ENCODE measurements around the gene TMC4. TPM values are rescaled to one million over a fixed set of nuclear protein-coding genes. Genes with fewer than 3 reads are reported as not detected.
A peak's percentile ranks its signal among the peaks of the same experiment; 100 is the strongest.

The TMC4 gene
- total RNA-seq, 1 experiment from 2014 or later, result 1.9 TPM

DNA sequence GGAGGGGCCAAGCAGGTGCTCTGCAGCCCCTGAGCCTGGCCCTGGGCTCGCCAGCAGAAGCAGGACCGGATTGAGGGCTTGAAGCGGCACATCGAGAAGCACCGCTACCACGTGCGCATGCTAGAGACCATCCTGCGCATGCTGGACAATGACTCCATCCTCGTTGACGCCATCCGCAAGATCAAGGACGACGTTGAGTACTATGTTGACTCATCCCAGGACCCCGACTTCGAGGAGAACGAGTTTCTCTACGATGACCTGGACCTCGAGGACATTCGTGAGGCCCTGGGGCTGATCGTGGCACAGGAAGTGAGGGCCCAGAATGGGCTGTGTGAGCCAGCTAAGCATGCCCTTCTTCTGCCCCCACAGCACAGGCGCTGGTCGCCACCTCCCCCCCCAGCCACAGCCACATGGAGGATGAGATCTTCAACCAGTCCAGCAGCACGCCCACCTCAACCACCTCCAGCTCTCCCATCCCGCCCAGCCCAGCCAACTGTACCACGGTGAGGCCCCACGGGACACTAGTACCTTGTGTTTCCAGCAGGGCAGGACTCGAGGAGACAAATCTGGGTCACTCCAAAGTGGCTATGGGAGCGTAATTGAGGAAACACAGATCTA, 27.3 kb downstream of the TMC4 start:
- H3K27me3 ChIP-seq (ENCODE audit: control insufficient read depth, insufficient read depth, low read length), result no peaks in the 10 kb centered on the region
- H3K36me3 ChIP-seq (replicated peaks; ENCODE audit: control insufficient read depth, insufficient read depth, low read length), result peaks cover 69% of the 10 kb centered on the region
- H3K4me3 ChIP-seq (ENCODE audit: insufficient read depth, low read depth, low read length), result no peak overlapping the region
- DNase-seq, result no peak

DNA sequence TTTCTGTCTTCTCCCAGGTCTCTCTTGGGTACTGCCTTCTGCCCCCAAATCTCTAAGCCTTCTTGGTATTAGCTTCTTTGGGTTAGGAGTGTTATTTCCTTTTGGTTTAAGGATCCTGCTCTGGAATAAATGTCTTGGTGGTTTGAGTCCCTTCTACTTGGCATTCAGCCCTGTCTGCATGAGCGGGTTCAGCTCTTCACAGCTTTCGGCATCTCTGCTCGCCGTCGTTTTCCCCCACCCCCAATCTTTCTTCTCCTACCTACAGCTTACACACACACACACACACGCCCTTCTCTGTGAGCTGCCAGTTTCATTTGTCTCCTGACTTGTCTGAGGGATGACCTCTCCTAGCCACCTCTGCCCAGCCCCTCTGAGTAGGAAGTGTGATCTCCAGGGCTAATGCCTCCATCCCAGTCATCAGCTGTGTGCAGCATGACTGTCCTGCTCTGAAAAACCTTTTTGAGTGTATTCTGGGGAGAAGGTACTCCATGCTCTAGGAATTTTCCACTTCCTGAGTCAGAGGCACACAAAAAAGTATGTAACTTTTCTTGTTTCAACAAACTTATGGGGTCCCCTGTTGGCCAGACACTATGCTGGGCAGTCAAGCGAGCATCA, 30.7 kb downstream of the TMC4 start:
- DNase-seq, result no peak
- Histone ChIP-seq H3K4me3 (ENCODE audit: insufficient read depth, low read depth, low read length) (no peak overlapping the region), H3K36me3 (replicated peaks; ENCODE audit: control insufficient read depth, insufficient read depth, low read length) (peaks cover 49% of the 10 kb centered on the region), H3K27me3 (ENCODE audit: control insufficient read depth, insufficient read depth, low read length) (no peaks in the 10 kb centered on the region)

DNA sequence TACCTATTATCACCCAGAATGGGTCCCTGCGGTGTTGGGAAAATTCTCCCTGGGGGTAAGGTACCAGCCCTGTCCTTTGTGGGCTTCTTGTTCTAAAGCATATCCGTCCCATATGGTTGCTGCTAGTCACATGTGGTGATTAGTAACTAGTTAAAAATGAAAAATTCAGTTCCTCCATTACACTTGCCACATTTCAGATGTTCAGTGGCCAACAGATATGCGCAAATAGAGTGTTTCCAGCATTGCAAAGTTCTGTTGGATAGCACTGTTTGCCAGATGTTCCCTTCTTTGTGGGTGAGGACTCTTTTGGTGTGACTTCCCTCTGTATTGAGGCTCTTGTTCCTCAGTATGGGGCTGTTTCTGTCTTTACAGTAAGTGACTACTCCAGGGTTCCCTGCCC, 31.6 kb downstream of the TMC4 start:
- H3K4me3 ChIP-seq (ENCODE audit: insufficient read depth, low read depth, low read length), result no peak overlapping the region
- no peaks in the 10 kb centered on the region for H3K27me3 ChIP-seq (ENCODE audit: control insufficient read depth, insufficient read depth, low read length)
- DNase-seq, result no peak
- H3K36me3 ChIP-seq (replicated peaks; ENCODE audit: control insufficient read depth, insufficient read depth, low read length), result peaks cover 39% of the 10 kb centered on the region

DNA sequence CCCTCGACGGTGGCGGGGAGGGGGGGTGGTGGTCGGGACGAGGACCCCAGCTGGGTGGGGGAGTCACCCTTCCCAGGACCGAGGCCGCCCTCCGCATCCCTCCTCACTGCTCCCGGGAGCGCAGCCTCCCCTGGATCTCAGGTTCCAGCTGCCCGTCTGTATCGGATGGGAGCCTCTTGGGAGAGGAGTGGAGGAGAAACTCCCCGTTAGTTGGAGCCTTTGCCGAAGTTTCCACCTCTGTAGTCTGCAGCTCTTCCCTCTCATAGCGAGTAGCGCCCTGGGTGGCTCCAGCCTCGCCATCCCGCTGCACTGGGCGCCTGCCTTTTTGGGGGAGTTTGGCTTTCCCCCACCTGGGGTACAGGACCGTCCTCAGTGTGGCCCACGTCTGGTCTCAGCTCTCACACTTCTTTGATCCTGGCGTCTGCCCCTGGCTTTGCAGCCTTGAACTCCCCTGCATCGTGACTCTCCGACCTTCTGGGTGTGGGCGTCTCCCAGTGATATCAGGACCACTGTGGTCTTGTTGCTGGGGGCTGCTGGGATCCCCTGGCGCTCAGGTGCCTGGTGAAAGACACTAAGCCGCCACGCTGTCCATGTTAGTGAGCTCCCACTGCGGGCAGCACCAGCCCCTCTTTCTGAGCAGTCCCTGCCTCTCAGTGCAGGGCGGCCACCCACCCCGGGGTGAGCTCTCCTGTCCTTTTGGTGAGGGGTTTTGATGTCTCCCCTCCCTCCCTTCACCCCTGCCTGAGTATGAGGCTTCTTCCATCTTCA, 34.3 kb downstream of the TMC4 start:
- no peak for DNase-seq
- Histone ChIP-seq H3K36me3 (replicated peaks; ENCODE audit: control insufficient read depth, insufficient read depth, low read length) (peaks cover 15% of the 10 kb centered on the region), H3K4me3 (ENCODE audit: insufficient read depth, low read depth, low read length) (peak overlapping the region; percentile 86), H3K27me3 (ENCODE audit: control insufficient read depth, insufficient read depth, low read length) (no peaks in the 10 kb centered on the region)

DNA sequence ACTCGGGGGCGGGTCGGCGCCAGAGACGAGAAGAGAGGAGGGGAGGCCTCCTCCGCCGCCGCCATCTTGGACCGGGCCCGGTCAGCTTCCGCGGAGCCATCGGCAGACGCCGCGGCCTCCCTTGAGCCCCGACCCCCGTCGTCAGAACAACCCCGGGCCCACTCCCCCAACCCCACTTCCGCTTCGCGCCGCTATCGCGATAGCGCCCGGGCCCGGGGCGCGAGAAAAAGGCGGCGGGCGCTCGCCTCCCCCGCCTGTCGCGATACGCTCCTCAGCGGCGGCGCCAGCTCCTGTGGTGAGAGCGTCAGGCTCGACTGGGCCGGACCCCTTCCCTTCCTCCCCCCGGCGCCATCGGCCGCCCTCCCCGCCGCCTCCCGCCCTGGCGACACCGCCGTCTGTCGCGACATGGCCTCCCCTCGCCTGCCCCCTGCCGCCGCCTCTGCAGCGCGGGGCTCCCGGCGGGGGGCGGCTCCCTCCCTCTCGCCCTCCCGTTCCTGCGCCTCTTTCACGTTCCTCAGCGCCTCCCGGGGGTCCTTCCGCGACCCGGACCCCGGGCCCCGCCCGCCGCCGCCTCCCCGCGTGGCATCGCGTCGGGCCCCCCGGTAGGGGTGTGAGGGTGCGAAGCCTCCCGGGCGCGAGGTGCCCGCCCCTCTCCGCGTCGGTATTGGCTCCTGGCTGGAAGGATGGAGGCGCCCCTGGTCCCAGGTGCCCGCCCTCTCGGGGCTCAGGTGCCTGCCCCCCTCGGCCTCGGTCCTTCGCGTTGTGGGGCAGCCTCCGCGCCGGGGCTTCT, 35.1 kb downstream of the TMC4 start, which contains the start of gene CNOT3:
Gene CNOT3 (plus strand): TSS at position 64 of the 790 bp plus-strand sequence. CDS start 5,217 bp downstream, outside the sequence.
- DNase-seq, result peak; percentile 89
- Histone ChIP-seq H3K4me3 (ENCODE audit: insufficient read depth, low read depth, low read length) (peak within 1 kb of the TSS; percentile 86), H3K27me3 (ENCODE audit: control insufficient read depth, insufficient read depth, low read length) (no peaks in the 10 kb centered on the region), H3K36me3 (replicated peaks; ENCODE audit: control insufficient read depth, insufficient read depth, low read length) (peaks cover 9% of the 10 kb centered on the region)

DNA sequence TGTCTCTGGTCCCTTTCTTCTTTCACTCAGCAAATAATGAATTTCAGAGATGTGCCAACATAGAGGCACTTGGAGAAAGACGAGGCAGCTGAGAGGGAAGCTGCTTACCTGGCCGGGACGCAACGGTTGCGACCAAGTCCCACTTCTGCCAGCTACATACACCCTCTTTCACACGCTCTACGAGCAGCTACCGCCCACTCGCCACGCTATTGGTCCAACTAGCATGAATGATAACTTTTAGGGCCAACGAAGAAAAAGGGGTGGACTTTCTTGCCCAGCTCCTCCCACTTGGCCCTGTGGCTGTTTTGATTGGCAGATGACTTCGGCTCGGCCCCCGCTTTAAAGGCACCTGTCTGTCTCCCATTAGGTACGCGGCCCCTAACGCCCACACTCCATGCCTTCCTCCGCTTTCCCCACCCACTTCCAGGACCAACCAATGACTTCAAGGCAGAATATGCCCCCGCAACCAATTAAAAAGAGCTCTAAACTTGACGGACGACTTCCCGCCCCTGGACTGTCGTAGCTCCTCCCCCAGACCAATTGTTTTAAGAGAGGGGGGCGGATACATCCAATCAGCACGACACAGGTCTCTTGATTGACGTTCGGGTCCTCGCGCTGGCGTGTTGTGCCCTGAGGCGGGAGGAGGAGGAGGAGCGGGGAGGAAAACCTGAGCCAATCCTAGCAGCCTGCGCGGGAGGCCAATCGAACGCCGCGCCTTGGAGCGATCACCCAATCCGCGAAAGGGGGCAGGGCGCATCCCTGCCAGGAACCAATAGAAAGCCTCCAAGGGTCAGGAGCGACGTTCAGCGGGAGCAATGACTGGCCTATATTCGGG, 35.9 kb downstream of the TMC4 start:
- H3K27me3 ChIP-seq (ENCODE audit: control insufficient read depth, insufficient read depth, low read length), result no peaks in the 10 kb centered on the region
- peak; percentile 99 for DNase-seq
- H3K36me3 ChIP-seq (replicated peaks; ENCODE audit: control insufficient read depth, insufficient read depth, low read length), result peaks cover 2% of the 10 kb centered on the region
- peak overlapping the region; percentile 86 for H3K4me3 ChIP-seq (ENCODE audit: insufficient read depth, low read depth, low read length)

DNA sequence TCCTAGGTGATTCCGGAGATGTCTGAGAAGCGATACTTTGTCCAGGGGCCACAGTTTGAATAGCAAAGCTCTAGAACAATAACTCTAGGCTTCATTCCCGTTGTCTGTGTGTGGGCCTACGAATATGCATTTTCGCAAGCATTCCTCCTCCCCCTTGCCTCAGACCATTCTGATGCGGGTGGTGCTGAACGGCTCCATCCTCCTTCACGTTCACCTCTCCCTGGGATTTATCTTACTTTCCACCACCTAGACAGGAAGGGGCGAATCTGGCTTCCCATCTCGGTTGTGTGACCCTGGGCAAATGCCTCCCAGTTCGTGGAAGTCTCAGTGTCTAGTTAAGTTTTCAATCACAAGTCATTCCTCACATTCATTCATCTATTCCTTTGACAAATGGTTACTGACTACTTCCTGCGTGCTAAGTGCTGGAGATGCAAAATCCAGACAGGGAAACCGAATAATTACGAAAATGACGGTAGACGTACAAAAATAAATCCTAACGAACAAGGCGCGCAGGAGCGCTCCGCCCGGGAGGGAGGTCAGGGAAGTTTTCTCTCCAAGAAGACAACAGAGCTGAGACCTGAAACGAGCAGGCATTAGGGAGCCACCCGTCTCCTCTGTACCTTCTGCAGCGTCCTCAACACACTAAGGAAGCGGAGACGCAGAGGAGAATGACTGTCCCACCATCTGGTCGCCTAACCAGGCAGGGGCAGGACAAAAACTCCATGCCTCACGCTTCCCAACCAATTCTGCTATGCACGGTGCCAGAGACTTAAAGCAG, 36.7 kb downstream of the TMC4 start:
- DNase-seq, result no peak
- peak overlapping the region; percentile 60 for H3K4me3 ChIP-seq (ENCODE audit: insufficient read depth, low read depth, low read length)
- H3K36me3 ChIP-seq (replicated peaks; ENCODE audit: control insufficient read depth, insufficient read depth, low read length), result peaks cover 3% of the 10 kb centered on the region
- no peaks in the 10 kb centered on the region for H3K27me3 ChIP-seq (ENCODE audit: control insufficient read depth, insufficient read depth, low read length)

DNA sequence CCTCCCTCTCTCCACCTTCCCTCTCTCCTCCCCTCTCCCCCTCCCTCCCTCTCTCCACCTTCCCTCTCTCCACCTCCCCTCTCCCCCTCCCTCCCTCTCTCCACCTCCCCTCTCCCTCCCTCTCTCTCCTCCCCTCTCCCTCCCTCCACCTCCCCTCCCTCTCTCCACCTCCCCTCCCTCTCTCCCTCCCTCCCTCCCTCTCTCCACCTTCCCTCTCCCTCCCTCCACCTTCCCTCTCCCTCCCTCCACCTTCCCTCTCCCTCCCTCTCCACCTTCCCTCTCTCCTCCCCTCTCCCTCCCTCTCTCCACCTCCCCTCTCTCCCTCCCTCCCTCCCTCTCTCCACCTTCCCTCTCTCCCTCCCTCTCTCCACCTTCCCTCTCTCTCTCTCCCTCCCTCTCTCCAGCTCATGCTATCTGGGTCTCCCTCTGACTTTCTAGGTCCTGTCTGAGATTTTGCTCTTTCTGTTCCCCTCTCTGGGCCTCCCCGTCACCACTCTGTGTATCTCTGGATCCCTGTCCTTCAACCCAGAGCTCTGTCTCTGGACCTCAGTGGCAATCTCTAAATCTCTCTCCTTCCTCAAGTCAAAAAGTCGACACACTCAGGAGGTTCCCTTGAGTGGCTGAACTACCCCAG, 38.9 kb downstream of the TMC4 start:
- H3K36me3 ChIP-seq (replicated peaks; ENCODE audit: control insufficient read depth, insufficient read depth, low read length), result peaks cover 9% of the 10 kb centered on the region
- no peak for DNase-seq
- H3K4me3 ChIP-seq (ENCODE audit: insufficient read depth, low read depth, low read length), result no peak overlapping the region
- no peaks in the 10 kb centered on the region for H3K27me3 ChIP-seq (ENCODE audit: control insufficient read depth, insufficient read depth, low read length)

DNA sequence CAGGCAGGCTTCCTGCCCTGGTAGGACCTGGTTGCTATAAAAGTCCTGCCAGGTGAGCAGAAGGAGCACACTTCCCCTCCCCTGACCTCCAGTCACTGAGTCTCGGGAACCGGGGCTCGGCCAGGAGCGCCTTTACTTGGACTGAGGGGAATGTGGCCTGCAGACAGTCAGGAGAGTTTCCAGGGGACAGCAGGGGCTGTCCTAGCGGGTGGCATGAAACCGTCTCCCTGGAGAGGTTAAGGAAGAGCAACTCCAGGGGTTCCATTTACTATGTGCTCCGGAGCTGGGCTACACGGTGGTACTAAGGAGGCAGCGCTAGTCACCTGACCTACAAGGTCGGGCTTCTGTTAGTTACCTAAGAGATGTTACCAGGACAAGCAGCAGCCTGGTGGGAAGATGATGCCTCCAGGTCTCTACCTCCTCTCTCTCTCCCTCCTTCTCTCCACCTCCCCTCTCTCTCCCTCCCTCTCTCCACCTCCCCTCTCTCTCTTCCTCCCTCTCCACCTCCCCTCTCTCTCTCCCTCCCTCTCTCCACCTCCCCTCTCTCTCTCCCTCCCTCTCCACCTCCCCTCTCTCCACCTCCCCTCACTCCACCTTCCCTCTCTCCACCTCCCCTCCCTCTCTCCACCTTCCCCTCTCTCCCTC, 39.5 kb downstream of the TMC4 start:
- Histone ChIP-seq H3K4me3 (ENCODE audit: insufficient read depth, low read depth, low read length) (no peak overlapping the region), H3K36me3 (replicated peaks; ENCODE audit: control insufficient read depth, insufficient read depth, low read length) (peaks cover 9% of the 10 kb centered on the region), H3K27me3 (ENCODE audit: control insufficient read depth, insufficient read depth, low read length) (no peaks in the 10 kb centered on the region)
- DNase-seq, result no peak

DNA sequence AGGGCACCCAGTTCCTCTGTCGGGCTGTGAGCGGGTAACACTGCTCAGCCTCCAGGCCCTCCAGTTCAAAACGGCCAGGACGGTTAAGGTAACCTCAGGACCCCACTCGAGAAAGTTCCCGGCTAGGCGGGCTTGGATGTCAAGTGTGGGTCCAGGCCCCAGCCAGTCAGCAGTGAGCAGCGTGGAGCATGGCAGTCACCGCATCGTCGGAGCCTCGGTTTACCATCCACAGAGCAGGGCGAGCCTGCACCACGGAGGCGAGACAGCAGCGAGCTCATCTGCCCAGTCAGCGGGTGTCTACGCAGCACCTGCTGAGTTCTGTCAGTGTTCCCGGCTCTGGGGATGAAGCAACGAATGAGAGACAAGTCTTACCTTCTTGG, 43.4 kb downstream of the TMC4 start:
- DNase-seq, result no peak
- Histone ChIP-seq H3K27me3 (ENCODE audit: control insufficient read depth, insufficient read depth, low read length) (no peaks in the 10 kb centered on the region), H3K4me3 (ENCODE audit: insufficient read depth, low read depth, low read length) (no peak overlapping the region), H3K36me3 (replicated peaks; ENCODE audit: control insufficient read depth, insufficient read depth, low read length) (peaks cover 19% of the 10 kb centered on the region)

DNA sequence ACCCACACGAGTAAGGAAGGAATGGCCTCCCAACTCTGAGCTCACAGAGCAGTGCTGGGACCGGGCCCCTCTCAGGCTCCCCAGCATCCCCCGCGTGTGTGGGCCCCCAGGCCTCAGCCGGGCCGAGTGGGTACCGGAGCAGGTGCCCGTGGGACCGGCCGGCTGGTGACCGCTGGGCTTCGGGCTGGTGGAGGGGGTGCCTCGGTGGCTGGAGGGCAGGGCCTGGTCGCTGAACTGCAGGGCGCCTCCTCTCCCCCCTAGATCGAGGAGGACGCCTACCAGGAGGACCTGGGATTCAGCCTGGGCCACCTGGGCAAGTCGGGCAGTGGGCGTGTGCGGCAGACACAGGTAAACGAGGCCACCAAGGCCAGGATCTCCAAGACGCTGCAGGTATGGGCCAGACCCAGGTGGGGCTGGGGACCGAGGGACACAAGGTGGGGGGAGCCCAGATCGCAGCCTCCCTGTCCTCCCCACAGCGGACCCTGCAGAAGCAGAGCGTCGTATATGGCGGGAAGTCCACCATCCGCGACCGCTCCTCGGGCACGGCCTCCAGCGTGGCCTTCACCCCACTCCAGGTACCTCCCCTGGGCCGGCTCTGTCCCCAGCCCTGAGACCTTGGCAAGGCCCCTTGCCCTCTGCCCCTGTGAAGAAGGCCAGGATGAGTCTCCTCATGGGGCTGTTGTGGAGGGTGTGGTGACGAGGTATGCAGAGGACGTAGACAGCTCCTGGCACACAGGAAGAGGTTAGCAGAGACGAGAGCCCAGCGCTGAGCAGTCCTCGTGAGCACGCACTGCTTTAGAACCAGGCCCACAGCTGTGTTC, 44.0 kb downstream of the TMC4 start:
- Histone ChIP-seq H3K4me3 (ENCODE audit: insufficient read depth, low read depth, low read length) (no peak overlapping the region), H3K36me3 (replicated peaks; ENCODE audit: control insufficient read depth, insufficient read depth, low read length) (peaks cover 21% of the 10 kb centered on the region), H3K27me3 (ENCODE audit: control insufficient read depth, insufficient read depth, low read length) (no peaks in the 10 kb centered on the region)
- DNase-seq, result no peak

DNA sequence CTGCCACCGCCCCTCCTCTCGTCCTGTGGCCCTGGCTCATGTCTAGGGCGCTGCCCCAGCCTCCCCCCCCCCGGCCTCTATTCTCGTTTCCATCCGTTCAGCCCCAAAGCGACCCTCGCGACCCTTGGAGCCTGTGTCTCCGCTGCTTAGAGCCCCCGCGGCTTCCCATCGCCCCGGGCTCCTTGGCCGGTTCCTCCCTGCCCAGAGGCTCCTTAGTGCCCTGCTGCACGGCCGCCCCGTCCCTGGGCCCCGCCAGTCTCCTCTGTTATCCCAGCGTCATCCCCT, 44.6 kb downstream of the TMC4 start:
- H3K36me3 ChIP-seq (replicated peaks; ENCODE audit: control insufficient read depth, insufficient read depth, low read length), result peaks cover 23% of the 10 kb centered on the region

More for the DNA sequence above, 44.6 kb downstream of the TMC4 start:
- Histone ChIP-seq H3K4me3 (ENCODE audit: insufficient read depth, low read depth, low read length) (no peak overlapping the region), H3K27me3 (ENCODE audit: control insufficient read depth, insufficient read depth, low read length) (no peaks in the 10 kb centered on the region)
- DNase-seq, result no peak
